PFSK-1 (cell line): Measurements from ENCODE around the gene PDE8A.

Experiments used
- FOXP2 ChIP-seq: optimal IDR thresholded peaks from 2 replicates; pipeline ENCODE3; 2011; ENCODE audit warnings: borderline replicate concordance, control low read depth, inconsistent platforms; ENCODE audit not compliant: insufficient read depth; ENCODE audit errors: extremely low read length, extremely low read depth
- POLR2AphosphoS5 ChIP-seq: IDR thresholded peaks from 2 replicates; pipeline ENCODE4 v1.6.1; 2012; ENCODE audit warnings: low read depth, mild to moderate bottlenecking, control low read depth, low read length, moderate library complexity
- REST ChIP-seq, 2 experiments: IDR thresholded peaks; 2 replicates each; pipeline versions ENCODE4 v1.6.1 to v1.8.0; 2011 to 2012; ENCODE audit warnings: low read depth in 2 of 2, low read length in 2 of 2, control low read depth in 1 of 2, inconsistent platforms in 1 of 2, mild to moderate bottlenecking in 1 of 2, moderate library complexity in 1 of 2; ENCODE audit not compliant: insufficient read depth in 1 of 2
- SIN3A ChIP-seq: IDR thresholded peaks from 2 replicates; pipeline ENCODE4 v1.6.1; 2012; ENCODE audit warnings: mild to moderate bottlenecking, low read length, moderate library complexity, borderline replicate concordance; ENCODE audit not compliant: insufficient read depth
- TAF1 ChIP-seq: IDR thresholded peaks from 2 replicates; pipeline ENCODE4 v1.6.1; 2012; ENCODE audit warnings: low read length, control low read depth, borderline replicate concordance; ENCODE audit not compliant: insufficient read depth

Gene PDE8A

GRCh38 chr15:85167568-85167967, 185.9 kb downstream of the PDE8A start:
- no peak for TF ChIP-seq REST (IDR thresholded peaks at IDR 0.05; ENCODE audit: insufficient read depth in 1 of 2, low read depth in 2 of 2, low read length in 2 of 2)
- no peak for TF ChIP-seq POLR2AphosphoS5
- TF ChIP-seq FOXP2: no peak
- no peak for TF ChIP-seq TAF1
- TF ChIP-seq SIN3A: no peak

- TF ChIP-seq REST (IDR thresholded peaks at IDR 0.05; ENCODE audit: insufficient read depth in 1 of 2, low read depth in 2 of 2, low read length in 2 of 2): no peak
- TF ChIP-seq FOXP2: no peak
- no peak for TF ChIP-seq TAF1
- no peak for TF ChIP-seq SIN3A
- TF ChIP-seq POLR2AphosphoS5: no peak
These were observed 187.1 kb downstream of the PDE8A start for GRCh38 chr15:85168642-85169173.

- TF ChIP-seq TAF1: no peak
- TF ChIP-seq POLR2AphosphoS5: no peak
- no peak for TF ChIP-seq SIN3A
- TF ChIP-seq REST (IDR thresholded peaks at IDR 0.05; ENCODE audit: insufficient read depth in 1 of 2, low read depth in 2 of 2, low read length in 2 of 2): no peak
- TF ChIP-seq FOXP2: no peak
These were observed 190.1 kb downstream of the PDE8A start for GRCh38 chr15:85171736-85172135.

GRCh38 chr15:85172846-85173490, 191.3 kb downstream of the PDE8A start:
- TF ChIP-seq FOXP2 (no peak), POLR2AphosphoS5 (no peak), REST (IDR thresholded peaks at IDR 0.05; ENCODE audit: insufficient read depth in 1 of 2, low read depth in 2 of 2, low read length in 2 of 2) (no peak), SIN3A (no peak), TAF1 (no peak)

- no peak for TF ChIP-seq TAF1
- TF ChIP-seq POLR2AphosphoS5: no peak
- no peak for TF ChIP-seq FOXP2
- TF ChIP-seq SIN3A: no peak
- TF ChIP-seq REST (IDR thresholded peaks at IDR 0.05; ENCODE audit: insufficient read depth in 1 of 2, low read depth in 2 of 2, low read length in 2 of 2): no peak
These were observed 192.9 kb downstream of the PDE8A start for GRCh38 chr15:85174521-85174920.
